GM20431 (cell line): ENCODE measurements around the gene RBM41.
"Not testable (repeated sequence)": the region's sequence is repeated elsewhere in the genome, so short reads cannot be mapped to it uniquely, and the experiment has no call there.

Experiments used
- in situ Hi-C: fragments of 300-500 bp; cut with MseI, MboI; formaldehyde crosslinking; loops from one replicate; pipeline ENCODE4 v1.15.0; 2020; ENCODE audit warnings: low sequenced_read_pairs; ENCODE audit not compliant: unreplicated experiment

The RBM41 gene

GRCh38 chrX:107118322-107119147 is at the start of gene RBM41:
RBM41 (minus strand) TSS chrX:107118822; CDS start chrX:107118773, 49 bp downstream.
- in situ Hi-C loops, result no loop called here

- in situ Hi-C loops, result no loop called here
Measured at GRCh38 chrX:107168257-107168656, 49.6 kb upstream of the RBM41 start.

GRCh38 chrX:107167163-107167921 is 48.7 kb upstream of the RBM41 start:
- in situ Hi-C loops, result no loop called here

- in situ Hi-C loops, result not testable (repeated sequence)
Measured at GRCh38 chrX:107157618-107158017, 39.0 kb upstream of the RBM41 start.

- in situ Hi-C loops, result not testable (repeated sequence)
Measured at GRCh38 chrX:107155621-107156430, 37.2 kb upstream of the RBM41 start.

DNA sequence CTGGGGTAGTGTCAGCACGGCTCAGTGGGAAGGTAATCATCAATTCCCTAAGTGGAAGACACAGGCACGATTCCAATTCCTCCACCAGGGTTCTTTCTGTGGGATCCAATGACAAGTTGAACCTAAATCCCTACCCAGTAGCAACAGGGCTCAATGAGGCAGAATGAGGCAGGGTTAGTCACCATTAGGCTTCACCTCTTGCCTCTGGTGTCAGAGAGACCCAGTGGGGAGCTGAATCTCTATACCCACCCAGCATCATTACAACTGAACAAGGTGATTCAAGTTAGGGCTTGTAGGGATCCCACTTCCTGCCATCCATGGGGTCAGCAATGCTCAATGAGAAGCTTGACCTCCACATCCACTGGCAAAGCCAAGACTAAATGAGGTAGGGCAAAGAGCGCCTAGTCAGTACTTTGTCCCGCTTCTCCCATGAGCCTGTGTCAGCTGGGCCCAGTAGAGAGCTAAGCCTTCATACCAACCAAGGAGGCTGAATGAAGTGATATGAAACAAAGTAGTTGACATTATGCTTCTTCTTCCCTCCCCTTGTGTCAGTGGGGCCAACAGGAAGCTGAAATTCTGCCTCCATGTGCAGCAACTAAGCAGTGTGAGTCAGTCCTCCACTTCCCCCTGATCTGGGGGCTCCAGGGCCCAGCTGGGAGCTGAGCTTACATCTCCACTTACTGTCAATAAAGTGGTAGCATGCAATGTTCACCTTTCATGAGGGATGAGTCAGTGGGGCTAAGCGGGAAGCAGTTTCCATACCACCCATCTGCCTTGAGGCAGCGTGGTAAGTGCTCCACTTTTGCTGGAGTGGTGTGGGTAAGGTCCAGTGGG is 36.4 kb upstream of the RBM41 start:
- in situ Hi-C loops, result no loop called here

DNA sequence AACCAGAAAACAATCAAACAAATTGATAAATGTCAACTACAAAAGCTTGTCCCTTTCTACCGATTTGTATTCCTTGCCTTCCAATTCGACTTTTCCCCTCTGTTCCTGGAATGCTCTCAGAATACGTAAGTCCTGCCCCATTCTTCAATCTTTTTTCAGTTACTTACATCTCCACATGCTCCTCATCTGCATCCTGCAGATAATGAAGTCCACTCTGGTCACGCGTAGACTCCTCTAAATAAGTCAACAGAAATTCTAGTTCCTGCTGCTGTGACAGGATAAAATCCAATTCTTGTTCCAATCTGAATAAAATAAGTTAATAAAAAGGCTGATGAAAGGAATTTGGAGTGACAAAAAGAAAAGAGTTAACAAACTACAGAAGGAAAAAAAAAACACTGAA is 34.4 kb upstream of the RBM41 start:
- in situ Hi-C loops, result no loop called here

DNA sequence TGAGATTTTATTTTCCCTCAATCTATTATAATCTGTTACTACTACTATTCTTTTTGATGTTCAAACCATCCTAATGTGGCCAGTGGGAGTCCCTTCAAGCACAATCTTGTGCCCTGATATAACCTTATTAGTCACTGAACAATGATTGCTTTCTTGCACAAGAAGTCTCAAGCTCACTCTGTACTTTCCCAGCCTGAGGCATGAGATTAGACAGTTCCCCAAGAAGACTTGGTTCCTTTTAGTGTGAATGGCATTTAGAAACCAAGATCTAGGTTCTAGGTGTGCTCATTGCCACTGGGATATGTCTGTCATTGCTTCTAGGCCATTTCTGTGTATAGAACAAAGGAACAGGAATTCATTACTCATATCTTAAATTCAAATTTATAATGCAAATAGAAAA is 28.0 kb upstream of the RBM41 start:
- in situ Hi-C loops, result no loop called here

- in situ Hi-C loops, result no loop called here
Measured at GRCh38 chrX:107135965-107136307, 17.3 kb upstream of the RBM41 start.

DNA sequence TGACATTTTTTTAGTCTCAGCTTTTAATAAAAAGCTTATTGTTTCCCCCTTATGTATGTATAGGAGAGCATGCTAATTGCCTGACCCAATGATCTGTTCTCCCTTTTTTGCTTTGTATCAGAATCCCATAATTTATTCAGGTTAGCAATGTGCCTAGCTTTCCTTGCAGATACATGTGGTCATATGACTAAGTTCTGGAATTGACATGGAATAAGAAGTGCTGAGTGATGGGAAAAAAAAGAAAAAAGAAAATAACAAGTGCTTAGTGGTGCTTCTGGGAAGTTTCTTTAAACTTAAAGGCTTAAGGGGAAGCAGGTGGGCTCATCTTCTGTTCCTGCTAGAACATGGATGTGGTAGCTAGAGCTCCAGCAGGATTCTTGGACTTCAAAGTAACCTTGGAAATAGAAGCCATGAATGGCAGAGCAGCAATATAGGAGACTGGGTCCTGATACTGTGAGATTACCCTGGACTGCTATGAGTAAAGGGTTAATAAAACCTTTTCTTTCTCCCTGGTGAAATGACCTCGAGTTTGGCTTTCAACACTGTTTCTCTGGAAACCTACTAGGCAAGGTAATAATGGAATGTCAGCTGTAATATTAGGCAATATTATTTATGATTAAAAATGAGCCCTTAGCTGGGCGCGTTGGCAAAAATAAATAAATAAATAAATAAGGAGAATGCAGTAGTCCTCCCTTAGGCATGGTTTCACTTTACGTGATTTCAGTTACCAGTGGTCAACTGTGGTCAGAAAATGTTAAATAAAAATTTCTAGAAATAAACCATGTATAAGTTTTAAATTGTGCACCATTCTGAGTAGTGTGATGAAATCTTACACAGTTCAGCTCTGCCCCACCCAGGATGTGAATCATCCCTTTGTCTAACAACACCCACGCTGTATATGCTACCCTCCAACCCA is 16.7 kb upstream of the RBM41 start:
- in situ Hi-C loops, result no loop called here

GRCh38 chrX:107123750-107124149 is 5.1 kb upstream of the RBM41 start:
- in situ Hi-C loops, result no loop called here

- in situ Hi-C loops, result no loop called here
Measured at GRCh38 chrX:107119283-107119682, 661 bp upstream of the RBM41 start.

DNA sequence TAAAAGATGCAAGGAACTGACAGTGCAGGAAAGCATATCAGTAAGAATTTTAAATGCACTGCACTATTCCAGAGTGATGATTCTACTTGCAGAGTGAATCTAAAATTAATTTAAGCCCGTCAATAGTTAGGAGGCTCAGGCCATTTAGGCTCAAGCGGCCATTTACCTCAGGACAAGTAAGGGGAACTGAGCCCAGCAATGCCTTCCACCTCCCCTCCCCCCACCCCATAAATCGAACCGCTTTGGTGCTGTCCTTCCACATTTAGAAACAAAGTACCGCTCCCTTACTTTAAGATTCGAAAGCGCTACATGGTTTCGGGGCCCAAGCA is 665 bp downstream of the RBM41 start:
- in situ Hi-C loops, result no loop called here

DNA sequence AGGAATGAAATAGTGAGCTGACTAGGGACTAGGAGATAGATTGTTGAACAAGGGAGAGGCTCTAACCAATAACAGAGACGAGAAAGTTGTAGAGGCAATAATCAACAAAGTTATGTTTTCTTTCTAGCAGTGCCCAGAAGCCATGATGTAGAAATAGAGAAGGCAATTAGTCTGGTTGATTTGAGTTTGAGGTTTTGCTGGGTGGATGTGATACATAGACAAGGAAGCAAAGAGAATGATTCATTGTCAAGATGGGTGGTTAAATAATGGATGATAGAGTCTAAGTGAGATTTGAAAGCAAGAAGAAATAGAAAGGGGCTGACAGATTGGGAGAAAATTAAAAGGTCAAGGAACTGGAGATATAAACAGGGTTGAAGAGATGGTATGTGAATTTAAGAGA is 11.2 kb downstream of the RBM41 start:
- in situ Hi-C loops, result no loop called here

DNA sequence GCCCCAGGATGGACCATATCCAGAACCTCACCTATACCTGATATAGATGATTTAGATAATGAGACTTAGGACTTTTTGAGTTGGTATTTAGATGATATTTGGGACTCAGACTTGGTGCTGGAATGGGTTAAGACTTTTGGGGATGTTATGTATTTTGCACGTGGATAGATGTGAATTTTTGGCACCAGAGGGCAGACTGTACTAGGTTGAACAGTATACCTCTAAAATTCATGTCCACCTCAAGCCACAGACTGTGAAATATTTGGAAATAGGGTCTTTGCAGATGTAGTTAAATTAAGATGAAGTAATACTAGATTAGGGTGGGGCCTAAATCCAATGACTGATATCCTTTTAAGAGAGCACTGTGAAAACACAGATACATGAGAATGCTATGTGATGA is 15.6 kb downstream of the RBM41 start:
- in situ Hi-C loops, result no loop called here

DNA sequence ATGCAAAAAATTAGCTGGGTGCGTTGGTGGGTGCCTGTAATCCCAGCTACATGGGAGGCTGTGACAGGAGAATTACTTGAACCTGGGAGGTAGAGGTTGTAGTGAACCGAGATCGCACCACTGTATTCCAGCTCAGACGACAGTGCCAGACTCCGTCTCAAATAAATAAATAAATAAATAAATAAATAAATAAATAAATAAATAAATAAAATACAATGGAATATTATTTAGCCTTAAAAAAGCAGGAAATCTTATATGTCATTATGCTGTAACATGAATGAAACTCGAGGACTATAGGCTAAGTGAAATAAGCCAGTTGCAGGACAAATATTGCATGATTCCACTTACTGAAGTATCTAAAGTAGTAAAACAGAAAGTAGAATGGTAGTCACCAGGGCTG is 42.5 kb downstream of the RBM41 start:
- in situ Hi-C loops, result no loop called here

DNA sequence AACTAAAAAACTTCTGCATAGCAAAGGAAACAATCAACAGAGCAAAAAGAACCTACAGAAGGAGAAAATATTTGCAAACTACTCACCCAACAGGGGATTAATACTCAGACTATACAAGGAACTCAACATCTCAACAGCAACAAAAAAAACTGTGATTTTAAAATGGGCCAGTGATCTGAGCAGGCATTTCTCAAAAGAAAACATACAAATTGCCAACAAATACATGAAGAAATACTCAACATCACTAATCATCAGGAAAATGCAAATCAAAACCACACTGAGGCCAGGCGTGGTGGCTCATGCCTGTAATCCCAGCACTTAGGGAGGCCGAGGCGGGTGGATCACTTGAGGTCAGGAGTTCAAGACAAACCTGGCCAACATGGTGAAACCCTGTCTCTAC is 60.9 kb downstream of the RBM41 start:
- in situ Hi-C loops, result not testable (repeated sequence)

DNA sequence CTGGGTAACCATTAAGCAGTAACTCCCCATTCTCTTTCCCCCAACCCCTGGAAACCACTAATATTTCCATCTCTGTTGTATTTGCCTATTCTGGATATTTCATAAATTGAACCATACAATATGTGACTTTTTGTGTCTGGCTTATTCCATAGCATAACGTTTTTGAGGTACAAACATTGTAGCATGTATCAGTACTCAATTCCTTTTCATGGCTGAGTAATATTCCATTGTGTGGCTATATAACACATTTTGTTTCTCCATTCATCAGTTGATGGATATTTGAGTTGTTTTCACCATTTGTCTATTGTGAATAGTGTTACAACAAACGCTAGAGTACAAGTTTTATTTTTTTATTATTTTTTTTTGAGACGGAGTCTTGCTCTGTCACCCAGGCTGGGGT is 63.6 kb downstream of the RBM41 start:
- in situ Hi-C loops, result no loop called here

- in situ Hi-C loops, result no loop called here
Measured at GRCh38 chrX:107050195-107050709, 68.4 kb downstream of the RBM41 start.
